HCT116 (cell line): ENCODE results near the gene CCDC74A. TPM values are rescaled to one million over a fixed set of nuclear protein-coding genes. Genes with fewer than 3 reads are reported as not detected.
A peak's percentile ranks its signal among the peaks of the same experiment; 100 is the strongest.
"Not testable (repeated sequence)": the region's sequence is repeated elsewhere in the genome, so short reads cannot be mapped to it uniquely, and the experiment has no call there.

Source experiments
- ATAC-seq: fragments of 200-7000 bp; cut with Tn5 transposase; 2 replicates; pipeline ENCODE4 v1.9.1; 2020; ENCODE audit warnings: mild to moderate bottlenecking, moderate library complexity
- BruUV-seq: library from RNA; stranded (reverse); fragments of 400-500 nt; replicated peaks from 2 replicates; lab custom pipeline; 2021; lab: Mats Ljungman, UMichigan
- CTCF ChIA-PET: fragments of 300-600 bp; sonication (Branson Sonifier 250); formaldehyde crosslinking; loops from one replicate; lab custom pipeline; 2021; ENCODE audit warnings: antibody characterized with exemption; lab: Charles Lee
- POLR2A ChIA-PET: fragments of 300-600, 350-600 bp; sonication (Branson Sonifier 250); formaldehyde crosslinking; loops from one replicate; lab custom pipeline; 2021; ENCODE audit warnings: antibody characterized with exemption; lab: Charles Lee
- RAD21 ChIA-PET, 2 experiments: fragments of 300-600 bp; sonication (Branson Sonifier 250); formaldehyde crosslinking; loops; one replicate each; lab custom pipeline; 2023; ENCODE audit warnings: low total read pairs in 2 of 2; ENCODE audit not compliant: uncharacterized antibody in 2 of 2, unreplicated experiment in 2 of 2, low non-redundant PET in 1 of 2; lab: Charles Lee
- DNase-seq: peaks from one replicate; pipeline ENCODE4 v3.0.0-alpha.2; 2010; ENCODE audit warnings: low read depth, low spot score
- H2AFZ ChIP-seq: fragments of 200-600 bp; shearing (Covaris generic), sonication (generic); 2 replicates; pipeline ENCODE4 v1.6.1; 2017; ENCODE audit warnings: low read depth, mixed run types, mixed read lengths, antibody characterized with exemption, low read length; ENCODE audit not compliant: poor library complexity, severe bottlenecking
- H3K27ac ChIP-seq: 2 replicates; pipeline ENCODE4 v1.5.1; 2012; ENCODE audit warnings: low read depth, low read length
- H3K27me3 ChIP-seq: fragments of 200-600 bp; sonication (generic); 2 replicates; pipeline ENCODE4 v1.6.1; 2016; ENCODE audit warnings: mixed run types, low read length, mixed read lengths; ENCODE audit not compliant: insufficient read depth
- H3K36me3 ChIP-seq, 2 experiments: fragments of 200-500 bp in 1 of 2; fragments of 200-600 bp in 1 of 2; sonication (Bioruptor generic) in 1 of 2; sonication (generic) in 1 of 2; 2 replicates each; pipeline versions ENCODE4 v1.5.1 to v1.6.1; 2014 to 2016; ENCODE audit warnings: low read length in 2 of 2, inconsistent platforms in 1 of 2, mixed read lengths in 1 of 2, mixed run types in 1 of 2; ENCODE audit not compliant: insufficient read depth in 2 of 2, control insufficient read depth in 1 of 2
- H3K4me1 ChIP-seq, 2 experiments: fragments of 200-600 bp in 1 of 2; sonication (generic) in 1 of 2; 2 replicates each; pipeline versions ENCODE4 v1.5.1 to v1.6.1; 2012 to 2017; ENCODE audit warnings: low read length in 2 of 2, inconsistent platforms in 1 of 2, mild to moderate bottlenecking in 1 of 2, mixed read lengths in 1 of 2, mixed run types in 1 of 2, moderate library complexity in 1 of 2; ENCODE audit not compliant: insufficient read depth in 2 of 2, control insufficient read depth in 1 of 2
- H3K4me2 ChIP-seq: fragments of 200-600 bp; sonication (generic); 2 replicates; pipeline ENCODE4 v1.6.1; 2017; ENCODE audit warnings: mixed run types, low read length, mixed read lengths
- H3K4me3 ChIP-seq, 2 experiments: fragments of 200-600 bp in 1 of 2; sonication (generic) in 1 of 2; replicated peaks in 1 of 2; 2 replicates each; pipeline ENCODE4 v1.5.1; 2011 to 2016; ENCODE audit warnings: low read length in 2 of 2, control low read depth in 1 of 2, low read depth in 1 of 2, mild to moderate bottlenecking in 1 of 2, mixed read lengths in 1 of 2, mixed run types in 1 of 2
- H3K79me2 ChIP-seq: fragments of 200-600 bp; sonication (generic); 2 replicates; pipeline ENCODE4 v1.6.1; 2017; ENCODE audit warnings: mild to moderate bottlenecking, mixed run types, low read length, moderate library complexity, mixed read lengths; ENCODE audit not compliant: insufficient read depth
- H3K9ac ChIP-seq: fragments of 200-600 bp; sonication (generic); 2 replicates; pipeline ENCODE4 v1.6.1; 2016; ENCODE audit warnings: low read length, mixed read lengths
- H3K9me2 ChIP-seq: fragments of 200-600 bp; sonication (generic), shearing (Covaris generic); 2 replicates; pipeline ENCODE4 v1.6.1; 2017; ENCODE audit warnings: mixed run types, mild to moderate bottlenecking, moderate library complexity; ENCODE audit not compliant: insufficient read depth
- H3K9me3 ChIP-seq, 2 experiments: fragments of 200-500 bp in 1 of 2; fragments of 200-600 bp in 1 of 2; sonication (Bioruptor generic) in 1 of 2; sonication (generic) in 1 of 2; 2 replicates each; pipeline ENCODE4 v1.6.1; 2014 to 2017; ENCODE audit warnings: low read length in 2 of 2, mixed read lengths in 2 of 2, inconsistent platforms in 1 of 2, low read depth in 1 of 2, mild to moderate bottlenecking in 1 of 2, mixed run types in 1 of 2, moderate library complexity in 1 of 2; ENCODE audit not compliant: control insufficient read depth in 1 of 2, insufficient read depth in 1 of 2
- H4K20me1 ChIP-seq: fragments of 200-600 bp; sonication (generic), shearing (Covaris generic); 2 replicates; pipeline ENCODE4 v1.6.1; 2017; ENCODE audit warnings: mixed run types, mild to moderate bottlenecking, moderate library complexity; ENCODE audit not compliant: insufficient read depth
- CEBPB ChIP-seq: IDR thresholded peaks from 2 replicates; pipeline ENCODE4 v1.6.1; 2012; ENCODE audit warnings: low read depth
- POLR2A ChIP-seq: IDR thresholded peaks from 2 replicates; pipeline ENCODE4 v1.7.0; 2011; ENCODE audit warnings: borderline replicate concordance; ENCODE audit not compliant: insufficient read depth, insufficient read length; ENCODE audit errors: extremely low read depth
- SIN3A ChIP-seq: IDR thresholded peaks from 2 replicates; pipeline ENCODE4 v1.6.1; 2012; ENCODE audit warnings: low read depth
- SP1 ChIP-seq: IDR thresholded peaks from 2 replicates; pipeline ENCODE4 v1.6.1; 2012; ENCODE audit warnings: low read depth
- YY1 ChIP-seq: IDR thresholded peaks from 2 replicates; pipeline ENCODE4 v1.6.1; 2011; ENCODE audit warnings: low read length, low read depth, moderate library complexity, mild to moderate bottlenecking; ENCODE audit not compliant: insufficient replicate concordance; ENCODE audit errors: extremely low read depth
- intact Hi-C: fragments of 100-400 bp; cut with micrococcal nuclease; formaldehyde crosslinking; loops from 2 replicates; pipeline ENCODE4 v1.10.0; 2022
- total RNA-seq: library from RNA; stranded (reverse); gene quantifications from one replicate; pipeline ENCODE4 v1.2.1, GENCODE V29; 2021; ENCODE audit not compliant: unreplicated experiment
- TF ChIP-seq, protein P1 (sequence below): IDR thresholded peaks from 2 replicates; pipeline ENCODE4 v1.6.1; 2011; ENCODE audit warnings: mild to moderate bottlenecking, low read length, moderate library complexity; ENCODE audit not compliant: insufficient replicate concordance; ENCODE audit errors: extremely low read depth

The CCDC74A gene
- total RNA-seq, 1 experiment from 2014 or later = 13.6 TPM

DNA sequence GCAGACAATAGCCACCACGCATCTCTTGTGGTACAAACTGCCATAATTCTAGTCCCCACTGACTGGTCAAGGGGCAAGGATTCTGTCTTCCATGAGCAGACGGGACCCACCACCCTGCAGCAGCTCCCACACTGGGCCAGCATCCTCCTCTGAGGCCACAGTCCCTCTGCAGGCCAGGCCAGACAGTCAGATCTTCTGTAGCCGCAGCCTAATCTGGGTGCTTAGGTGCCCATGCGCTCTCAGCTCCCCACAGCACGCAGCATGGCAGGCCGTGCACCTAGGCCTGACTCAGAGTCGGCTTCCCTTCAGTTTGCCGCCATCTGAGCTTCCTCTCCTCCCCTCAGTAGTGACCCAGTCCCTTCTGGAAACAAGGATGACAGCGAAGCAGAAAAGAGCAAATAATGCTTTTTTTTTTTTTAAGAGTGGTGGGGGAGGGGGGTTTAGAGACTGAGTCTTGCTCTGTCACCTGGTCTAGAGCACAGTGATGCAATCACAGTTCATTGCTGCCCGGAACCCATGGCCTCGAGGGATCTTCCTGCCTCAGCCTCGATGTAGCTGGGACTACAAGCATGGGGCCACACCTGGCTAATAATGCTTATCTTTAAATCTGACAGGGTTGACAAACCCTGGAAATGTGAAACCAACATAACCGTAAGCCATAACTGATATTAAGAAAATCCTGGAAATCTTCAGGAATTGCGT lies 41.3 kb upstream of the CCDC74A start:
- H3K4me3 ChIP-seq, H3K27ac ChIP-seq, H3K9me2 ChIP-seq, POLR2A ChIA-PET, H2AFZ ChIP-seq, intact Hi-C loops, ATAC-seq, CTCF ChIA-PET, DNase-seq, H3K9me3 ChIP-seq, H3K27me3 ChIP-seq, H3K9ac ChIP-seq, H4K20me1 ChIP-seq, H3K4me2 ChIP-seq, H3K36me3 ChIP-seq, RAD21 ChIA-PET, BruUV-seq: not testable (repeated sequence)
- Histone ChIP-seq H3K79me2 (peaks cover 45% of the 10 kb centered on the region), H3K4me1 (peaks cover 2 to 15% of the 10 kb centered on the region in 2 experiments; a peak in 2 of 4 replicates)

DNA sequence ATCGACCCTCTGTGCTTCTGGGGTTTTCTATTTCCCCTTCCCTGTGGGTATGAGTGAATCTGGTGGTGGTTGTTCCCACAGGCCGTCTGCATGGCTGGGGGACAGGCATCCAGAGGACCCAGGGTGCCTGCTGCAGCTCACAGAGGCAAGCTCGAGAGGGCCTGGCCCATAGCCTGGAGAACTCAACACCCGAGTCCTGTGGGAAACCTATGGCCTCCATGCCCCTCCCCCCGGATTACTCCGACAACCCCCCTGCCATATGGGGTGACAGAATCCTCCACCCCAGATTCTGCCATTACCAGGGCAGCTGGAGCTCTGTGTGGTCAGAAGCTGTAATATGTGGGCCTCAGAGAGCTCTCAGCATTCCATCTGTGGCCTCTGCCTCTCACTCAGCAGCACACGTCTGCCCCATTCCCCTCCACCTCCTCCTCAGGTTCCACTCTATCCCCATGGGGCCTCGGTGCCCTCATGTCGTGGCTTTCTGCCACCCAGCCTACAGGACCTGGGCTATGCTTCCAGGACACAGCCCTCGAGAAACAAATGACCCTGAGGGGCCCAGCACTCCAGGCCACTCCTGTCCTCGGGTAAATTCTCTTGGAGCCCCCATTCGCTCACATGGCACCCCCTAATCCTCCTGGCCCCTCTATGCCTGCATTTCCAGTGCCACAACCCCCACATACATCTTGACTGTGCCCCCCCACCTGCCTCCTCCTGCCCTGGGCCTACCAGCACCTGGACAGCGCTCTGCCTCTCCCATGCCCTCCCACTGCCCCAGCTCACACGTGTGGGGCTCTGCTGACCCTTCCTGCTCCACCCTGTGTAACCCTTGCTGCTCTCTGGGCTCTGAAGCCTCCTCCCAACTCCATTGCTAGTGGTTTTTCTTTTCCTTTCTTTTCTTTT lies 39.1 kb upstream of the CCDC74A start:
- ChIA-PET CTCF (interaction anchor here (0.7 kb wide), 1 partner anchor 1303 kb away, joined by 7 read pairs; no protein-coding TSS in a partner anchor), POLR2A (interaction anchor here (0.8 to 1.2 kb wide), 2 partner anchors 1302 to 1303 kb away, joined by 3 to 11 read pairs; no protein-coding TSS in a partner anchor), RAD21 (interaction anchor here in 1 of 2 experiments (0.5 kb wide), 1 partner anchor 1303 kb away, joined by 5 read pairs; no protein-coding TSS in a partner anchor)
- H3K9ac ChIP-seq = no peak overlapping the region
- BruUV-seq = no TSS peak
- peaks cover 2 to 15% of the 10 kb centered on the region in 2 experiments; a peak in 2 of 4 replicates for H3K4me1 ChIP-seq
- no peak for DNase-seq
- no peak overlapping the region for H3K4me3 ChIP-seq
- H3K27me3 ChIP-seq = no peaks in the 10 kb centered on the region
- peaks cover 0 to 9% of the 10 kb centered on the region in 2 experiments; a peak in 1 of 4 replicates for H3K36me3 ChIP-seq
- no peak overlapping the region for H3K27ac ChIP-seq
- H3K9me3 ChIP-seq = no peaks in the 10 kb centered on the region
- no peak overlapping the region for H3K4me2 ChIP-seq
- no peak for ATAC-seq
- peaks cover 54% of the 10 kb centered on the region for H3K79me2 ChIP-seq
- H4K20me1 ChIP-seq = no peaks in the 10 kb centered on the region
- no peak overlapping the region for H2AFZ ChIP-seq
- H3K9me2 ChIP-seq = no peaks in the 10 kb centered on the region
- intact Hi-C loops = no loop called here
- TF ChIP-seq SP1 = no peak
- TF ChIP-seq, protein P1, sequence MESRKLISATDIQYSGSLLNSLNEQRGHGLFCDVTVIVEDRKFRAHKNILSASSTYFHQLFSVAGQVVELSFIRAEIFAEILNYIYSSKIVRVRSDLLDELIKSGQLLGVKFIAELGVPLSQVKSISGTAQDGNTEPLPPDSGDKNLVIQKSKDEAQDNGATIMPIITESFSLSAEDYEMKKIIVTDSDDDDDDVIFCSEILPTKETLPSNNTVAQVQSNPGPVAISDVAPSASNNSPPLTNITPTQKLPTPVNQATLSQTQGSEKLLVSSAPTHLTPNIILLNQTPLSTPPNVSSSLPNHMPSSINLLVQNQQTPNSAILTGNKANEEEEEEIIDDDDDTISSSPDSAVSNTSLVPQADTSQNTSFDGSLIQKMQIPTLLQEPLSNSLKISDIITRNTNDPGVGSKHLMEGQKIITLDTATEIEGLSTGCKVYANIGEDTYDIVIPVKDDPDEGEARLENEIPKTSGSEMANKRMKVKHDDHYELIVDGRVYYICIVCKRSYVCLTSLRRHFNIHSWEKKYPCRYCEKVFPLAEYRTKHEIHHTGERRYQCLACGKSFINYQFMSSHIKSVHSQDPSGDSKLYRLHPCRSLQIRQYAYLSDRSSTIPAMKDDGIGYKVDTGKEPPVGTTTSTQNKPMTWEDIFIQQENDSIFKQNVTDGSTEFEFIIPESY = no peak
- TF ChIP-seq YY1 = no peak
- TF ChIP-seq POLR2A = no peak
- TF ChIP-seq SIN3A = no peak
- TF ChIP-seq CEBPB = no peak

DNA sequence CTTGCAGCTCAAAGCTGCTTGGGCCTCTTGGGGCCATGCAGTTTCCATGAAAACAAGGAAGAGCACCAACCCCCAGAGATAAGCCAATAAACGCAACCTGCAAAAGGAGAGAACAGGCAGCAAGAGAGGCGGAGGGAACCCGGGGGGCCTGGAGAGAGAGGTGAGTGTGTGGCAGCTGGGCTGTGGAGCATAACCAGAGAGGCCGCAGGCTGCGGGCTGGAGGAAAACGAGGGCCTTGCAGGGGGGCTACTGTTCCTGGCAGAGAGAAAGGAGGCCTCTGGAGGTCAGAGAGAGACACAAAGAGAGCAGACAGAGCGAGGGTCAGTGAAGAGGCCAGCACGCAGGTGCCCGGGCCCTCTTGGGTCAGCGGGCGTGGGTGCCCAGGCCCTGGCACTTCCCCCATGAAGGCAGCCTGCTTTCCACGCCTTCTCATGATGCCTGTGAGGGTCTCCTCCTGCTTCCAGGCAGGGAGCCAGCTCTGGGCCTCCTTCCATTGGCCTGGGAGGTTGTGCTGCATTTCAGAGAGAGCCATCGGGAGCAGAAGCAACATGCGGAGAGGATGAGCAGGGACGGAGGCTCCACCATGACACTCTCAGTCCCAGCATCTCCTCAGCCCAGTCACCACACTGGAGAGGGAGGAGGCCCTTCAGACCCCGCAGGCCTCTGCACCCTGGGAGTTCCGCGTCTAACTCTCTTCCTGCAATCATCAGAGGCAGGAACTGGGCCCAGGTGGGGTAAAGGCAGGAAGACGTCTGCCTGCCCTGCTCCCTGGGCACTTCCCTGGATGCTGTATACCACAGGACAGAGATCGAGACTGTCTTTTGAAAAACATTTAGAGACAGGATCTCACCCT lies 36.8 kb upstream of the CCDC74A start:
- Histone ChIP-seq H3K79me2 (peaks cover 76% of the 10 kb centered on the region), H3K4me2 (peak overlapping the region; percentile 93), H3K4me1 (peaks cover 2 to 26% of the 10 kb centered on the region in 2 experiments; a peak in 2 of 4 replicates), H3K9ac (peak overlapping the region; percentile 96), H3K4me3 (peak overlapping the region; percentile 65 to 90), H3K27ac (peak overlapping the region; percentile 58; the same call in 1 of the 2 replicates)
- CTCF ChIA-PET, H3K27me3 ChIP-seq, H3K9me3 ChIP-seq, H3K36me3 ChIP-seq, ATAC-seq, intact Hi-C loops, H2AFZ ChIP-seq, H3K9me2 ChIP-seq, RAD21 ChIA-PET, H4K20me1 ChIP-seq, POLR2A ChIA-PET, DNase-seq: not testable (repeated sequence)
- TSS peak; percentile 39 for BruUV-seq
